ENCODE measurements around the gene ASB1. TPM values are rescaled to one million over a fixed set of nuclear protein-coding genes. Genes with fewer than 3 reads are reported as not detected.
"Not testable (repeated sequence)": the region's sequence is repeated elsewhere in the genome, so short reads cannot be mapped to it uniquely, and the experiment has no call there.

The ASB1 gene
- total and polyA plus RNA-seq, 9 of the 15 experiments (the other 6 are each of a cell fraction or from before 2014, with no cell fraction given) = 6.3 to 37.7 (median 23.9) TPM

DNA sequence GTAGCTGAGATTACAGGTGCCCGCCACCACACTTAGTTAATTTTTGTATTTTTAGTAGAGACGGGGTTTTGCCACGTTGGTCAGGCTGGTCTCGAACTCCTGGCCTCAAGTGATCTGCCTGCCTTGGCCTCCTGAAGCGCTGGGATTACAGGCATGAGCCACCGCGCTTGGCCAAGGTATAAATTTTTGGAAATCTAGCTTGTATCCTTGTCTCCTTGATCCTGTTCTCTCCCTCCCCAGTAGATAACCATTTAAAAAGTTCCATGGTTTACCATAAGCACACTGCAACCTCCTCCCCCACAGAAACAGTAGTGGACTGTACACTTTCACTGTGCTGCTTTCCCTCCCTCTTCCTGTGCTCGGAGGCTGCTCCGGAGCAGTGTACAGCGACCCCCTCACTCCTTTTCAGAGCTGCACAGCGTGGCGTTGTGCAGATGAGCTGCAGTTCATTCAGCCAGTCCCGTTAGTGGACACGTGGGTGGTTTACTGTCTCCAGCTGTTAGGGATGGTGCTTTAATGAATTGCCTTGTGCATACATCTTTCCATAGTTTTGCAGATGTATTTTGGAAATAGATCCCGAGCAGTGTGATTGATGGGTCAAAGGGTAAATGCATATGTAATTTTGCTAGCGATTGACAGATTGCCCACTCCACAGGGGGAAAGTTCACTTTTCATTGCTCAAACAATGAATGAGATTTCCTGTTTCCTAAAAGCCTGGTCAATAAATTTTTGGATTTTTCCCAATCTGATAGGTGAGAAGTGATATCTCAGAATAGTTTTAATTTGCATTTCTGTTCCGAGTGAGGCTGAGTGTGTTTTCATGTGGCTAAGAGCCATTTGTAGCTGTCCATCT is 14.8 kb downstream of the ASB1 start:
- Histone ChIP-seq H2AFZ (ENCODE audit: low read depth, low read length) (no peak overlapping the region), H3K79me2 (ENCODE audit: control insufficient read depth, insufficient read depth, low read length) (peaks cover 68% of the 10 kb centered on the region), H3K36me3 (ENCODE audit: control insufficient read depth, insufficient read depth, low read length) (peaks cover 83% of the 10 kb centered on the region; the same call in 2 of the 3 replicates), H3K4me1 (replicated peaks in 1 of 2; ENCODE audit: control insufficient read depth in 2 of 2, insufficient read depth in 2 of 2, low read length in 2 of 2) (peaks cover 3% of the 10 kb centered on the region in 2 experiments; a peak in 4 of 5 replicates), H3K9ac (ENCODE audit: insufficient read depth in 1 of 2, low read depth in 2 of 2, low read length in 2 of 2) (0 out of 4 replicates have a peak overlapping the region, but pooled peaks of 1 of the 2 experiments have one; percentile 52), H3K9me3 (replicated peaks; ENCODE audit: control insufficient read depth, insufficient read depth, low read depth, low read length) (no peaks in the 10 kb centered on the region), H4K20me1 (replicated peaks; ENCODE audit: control insufficient read depth, insufficient read depth, low read length) (peaks cover 15% of the 10 kb centered on the region; the same call in 1 of the 2 replicates), H3K4me2 (ENCODE audit: insufficient read depth, low read length) (no peak overlapping the region), H3K9me1 (ENCODE audit: control insufficient read depth, insufficient read depth, low read length) (peaks cover 2% of the 10 kb centered on the region), H3K27ac (ENCODE audit: extremely low read depth, low read depth, low read length) (no peak overlapping the region), H3K4me3 (no peak overlapping the region), H3K27me3 (ENCODE audit: control insufficient read depth in 2 of 2, insufficient read depth in 2 of 2, low read length in 2 of 2) (no peaks in the 10 kb centered on the region)
- intact Hi-C loops (cut with micrococcal nuclease) = no loop called here
- ATAC-seq = peak; percentile 76
- FAIRE-seq = no peak
- ChIA-PET POLR2A (no interaction called here), CTCF (ENCODE audit: low intra/inter-chr PET ratio) (no interaction called here)
- no TSS peak for BruUV-seq (replicated peaks)
- in situ Hi-C loops (cut with MboI) = no loop called here
- WGBS (ENCODE audit: insufficient coverage, low coverage, missing lambda C conversion rate) = 70% methylated on average over 16 of the region's 17 CpGs
- TF ChIP-seq, protein P1, sequence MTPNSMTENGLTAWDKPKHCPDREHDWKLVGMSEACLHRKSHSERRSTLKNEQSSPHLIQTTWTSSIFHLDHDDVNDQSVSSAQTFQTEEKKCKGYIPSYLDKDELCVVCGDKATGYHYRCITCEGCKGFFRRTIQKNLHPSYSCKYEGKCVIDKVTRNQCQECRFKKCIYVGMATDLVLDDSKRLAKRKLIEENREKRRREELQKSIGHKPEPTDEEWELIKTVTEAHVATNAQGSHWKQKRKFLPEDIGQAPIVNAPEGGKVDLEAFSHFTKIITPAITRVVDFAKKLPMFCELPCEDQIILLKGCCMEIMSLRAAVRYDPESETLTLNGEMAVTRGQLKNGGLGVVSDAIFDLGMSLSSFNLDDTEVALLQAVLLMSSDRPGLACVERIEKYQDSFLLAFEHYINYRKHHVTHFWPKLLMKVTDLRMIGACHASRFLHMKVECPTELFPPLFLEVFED (CRISPR knock-in tag; conservative IDR thresholded peaks at IDR 0.05) = no peak
- DNase-seq (ENCODE audit: extremely low read depth in 1 of 4, low spot score in 3 of 4) = no peak

DNA sequence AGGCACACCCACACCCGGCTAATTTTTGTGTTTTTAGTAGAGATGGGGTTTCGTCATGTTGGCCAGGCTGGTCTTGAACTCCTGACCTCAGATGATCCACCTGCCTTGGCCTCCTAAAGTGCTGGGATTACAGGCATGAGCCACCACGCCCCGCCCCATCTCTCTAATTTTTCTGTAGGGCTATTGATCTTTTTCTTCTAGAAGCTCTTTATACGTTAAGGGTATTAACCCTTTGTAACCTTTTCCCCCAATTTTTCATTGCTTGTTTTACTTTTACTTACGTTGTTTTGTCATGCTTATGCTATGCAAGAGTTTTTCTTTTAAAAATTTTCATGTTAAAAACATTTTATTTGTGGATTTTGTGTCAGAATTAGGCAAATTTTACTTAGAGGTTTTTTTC is 15.5 kb downstream of the ASB1 start:
- intact Hi-C loops (cut with micrococcal nuclease); H3K4me1 ChIP-seq (replicated peaks in 1 of 2; ENCODE audit: control insufficient read depth in 2 of 2, insufficient read depth in 2 of 2, low read length in 2 of 2); H2AFZ ChIP-seq (ENCODE audit: low read depth, low read length); ATAC-seq; CTCF ChIA-PET (ENCODE audit: low intra/inter-chr PET ratio); BruUV-seq (replicated peaks); H3K27ac ChIP-seq (ENCODE audit: extremely low read depth, low read depth, low read length); H3K9me3 ChIP-seq (replicated peaks; ENCODE audit: control insufficient read depth, insufficient read depth, low read depth, low read length); POLR2A ChIA-PET; H3K4me3 ChIP-seq; in situ Hi-C loops (cut with MboI); H3K9me1 ChIP-seq (ENCODE audit: control insufficient read depth, insufficient read depth, low read length); DNase-seq (ENCODE audit: extremely low read depth in 1 of 4, low spot score in 3 of 4); FAIRE-seq; H3K4me2 ChIP-seq (ENCODE audit: insufficient read depth, low read length); H3K27me3 ChIP-seq (ENCODE audit: control insufficient read depth in 2 of 2, insufficient read depth in 2 of 2, low read length in 2 of 2); H3K9ac ChIP-seq (ENCODE audit: insufficient read depth in 1 of 2, low read depth in 2 of 2, low read length in 2 of 2): not testable (repeated sequence)
- WGBS (ENCODE audit: insufficient coverage, low coverage, missing lambda C conversion rate) = 76% methylated on average over 5 of the region's 6 CpGs
- peaks cover 63% of the 10 kb centered on the region for H3K79me2 ChIP-seq (ENCODE audit: control insufficient read depth, insufficient read depth, low read length)
- H3K36me3 ChIP-seq (ENCODE audit: control insufficient read depth, insufficient read depth, low read length) = peaks cover 84% of the 10 kb centered on the region; the same call in 2 of the 3 replicates
- H4K20me1 ChIP-seq (replicated peaks; ENCODE audit: control insufficient read depth, insufficient read depth, low read length) = peaks cover 15% of the 10 kb centered on the region; the same call in 1 of the 2 replicates
